Liver (tissue), 9 donors: ENCODE results near the gene MPV17. TPM values are rescaled to one million over a fixed set of nuclear protein-coding genes. Genes with fewer than 3 reads are reported as not detected.

Source experiments
- DNase-seq: peaks from one replicate; pipeline ENCODE4 v3.0.0-alpha.2; 2017; ENCODE audit warnings: low spot score
- H3K27ac ChIP-seq, 2 donors: one replicate each; pipeline ENCODE4 v1.7.0; 2013; ENCODE audit warnings: inconsistent platforms in 2 of 2, low read length in 2 of 2, control low read depth in 1 of 2, low read depth in 1 of 2, mild to moderate bottlenecking in 1 of 2
- H3K27me3 ChIP-seq, 4 donors: one replicate each; pipeline versions ENCODE4 v1.6.1 to v1.7.0; 2013; ENCODE audit warnings: low read length in 3 of 4, inconsistent platforms in 1 of 4, mild to moderate bottlenecking in 1 of 4, moderate library complexity in 1 of 4; ENCODE audit not compliant: control insufficient read depth in 4 of 4, insufficient read depth in 4 of 4
- H3K36me3 ChIP-seq, 4 donors: one replicate each; pipeline versions ENCODE4 v1.6.1 to v1.7.0; 2013; ENCODE audit warnings: low read length in 3 of 4, mild to moderate bottlenecking in 3 of 4, low read depth in 1 of 4, moderate library complexity in 1 of 4; ENCODE audit not compliant: control insufficient read depth in 4 of 4, insufficient read depth in 3 of 4
- H3K4me1 ChIP-seq, 4 donors: one replicate each; pipeline versions ENCODE4 v1.6.1 to v1.7.0; 2013; ENCODE audit warnings: low read length in 3 of 4, mild to moderate bottlenecking in 3 of 4, moderate library complexity in 1 of 4; ENCODE audit not compliant: control insufficient read depth in 4 of 4, insufficient read depth in 4 of 4
- H3K4me3 ChIP-seq, 3 donors: one replicate each; pipeline versions ENCODE4 v1.6.1 to v1.7.0; 2013; ENCODE audit warnings: low read length in 3 of 3, control low read depth in 1 of 3, low read depth in 1 of 3, mild to moderate bottlenecking in 1 of 3
- H3K9ac ChIP-seq, 2 donors: one replicate each; pipeline ENCODE4 v1.7.0; 2013; ENCODE audit warnings: low read length in 2 of 2, mild to moderate bottlenecking in 2 of 2, moderate library complexity in 2 of 2, control low read depth in 1 of 2, low read depth in 1 of 2
- H3K9me3 ChIP-seq, 4 donors: one replicate each; pipeline versions ENCODE4 v1.6.1 to v1.7.0; 2013; ENCODE audit warnings: low read length in 3 of 4; ENCODE audit not compliant: control insufficient read depth in 4 of 4
- ATF3 ChIP-seq: IDR thresholded peaks from 2 replicates; pipeline ENCODE4 v1.6.1; 2016; ENCODE audit warnings: antibody characterized with exemption
- CTCF ChIP-seq: fragments of 150-350 bp; IDR thresholded peaks from 2 replicates; pipeline ENCODE4 v1.5.1; 2017; ENCODE audit warnings: improper control_type of control experiment, low read depth, low read length; ENCODE audit not compliant: missing input control
- FOXA1 ChIP-seq: IDR thresholded peaks from 2 replicates; pipeline ENCODE4 v1.6.1; 2016; ENCODE audit warnings: antibody characterized with exemption
- HNF4G ChIP-seq: IDR thresholded peaks from 2 replicates; pipeline ENCODE4 v1.6.1; 2016; ENCODE audit warnings: antibody characterized with exemption
- MAX ChIP-seq: IDR thresholded peaks from 2 replicates; pipeline ENCODE4 v1.6.1; 2016; ENCODE audit warnings: antibody characterized with exemption
- RAD21 ChIP-seq, 2 donors: IDR thresholded peaks; 2 replicates each; pipeline ENCODE4 v1.6.1; 2016; ENCODE audit warnings: antibody characterized with exemption in 2 of 2, mild to moderate bottlenecking in 2 of 2
- RXRA ChIP-seq, 2 donors: IDR thresholded peaks; 2 replicates each; pipeline ENCODE4 v1.6.1; 2017 to 2018; ENCODE audit warnings: antibody characterized with exemption in 2 of 2, mild to moderate bottlenecking in 1 of 2
- SP1 ChIP-seq: IDR thresholded peaks from 2 replicates; pipeline ENCODE4 v1.6.1; 2018; ENCODE audit warnings: antibody characterized with exemption, mild to moderate bottlenecking
- TAF1 ChIP-seq: conservative IDR thresholded peaks from 2 replicates; pipeline ENCODE4 v1.6.1; 2016; ENCODE audit warnings: antibody characterized with exemption, mild to moderate bottlenecking
- WGBS: extraction: QIAGEN DNeasy Blood & Tissue Kit; methylation state at CpG from one replicate; pipeline ENCODE4 v1.1.7; 2013; 5-methylcytosine and 5-hydroxymethylcytosine counted together
- polyA plus RNA-seq, 2 donors: library from polyadenylated mRNA; stranded (reverse) in 1 of 2; unstranded in 1 of 2; fragments of 200-250 nt in 1 of 2; fragments of >200 nt in 1 of 2; fragmentation: Nextera tagmentation in 1 of 2; extraction: Ambion mirVana in 1 of 2; gene quantifications; one replicate each; pipeline versions ENCODE4 v1.2.1 to v1.2.3, GENCODE V29; 2013 to 2015
- total RNA-seq, 2 donors: library from RNA; depleted of rRNA; stranded (reverse); fragments of >200 nt; gene quantifications; one replicate each; pipeline ENCODE4 v1.2.3, GENCODE V29; 2014
- TF ChIP-seq, protein P1 (sequence below): IDR thresholded peaks from 2 replicates; pipeline ENCODE4 v1.6.1; 2016; ENCODE audit warnings: antibody characterized with exemption, mild to moderate bottlenecking
- donor health status: healthy.
- donor health status: healthy.
- donor health status: healthy.
- donor health status: healthy.
- donor health status: healthy.

MPV17 gene
- total and polyA plus RNA-seq, 4 donors = 13.9 to 29.6 (median 21.8) TPM

DNA sequence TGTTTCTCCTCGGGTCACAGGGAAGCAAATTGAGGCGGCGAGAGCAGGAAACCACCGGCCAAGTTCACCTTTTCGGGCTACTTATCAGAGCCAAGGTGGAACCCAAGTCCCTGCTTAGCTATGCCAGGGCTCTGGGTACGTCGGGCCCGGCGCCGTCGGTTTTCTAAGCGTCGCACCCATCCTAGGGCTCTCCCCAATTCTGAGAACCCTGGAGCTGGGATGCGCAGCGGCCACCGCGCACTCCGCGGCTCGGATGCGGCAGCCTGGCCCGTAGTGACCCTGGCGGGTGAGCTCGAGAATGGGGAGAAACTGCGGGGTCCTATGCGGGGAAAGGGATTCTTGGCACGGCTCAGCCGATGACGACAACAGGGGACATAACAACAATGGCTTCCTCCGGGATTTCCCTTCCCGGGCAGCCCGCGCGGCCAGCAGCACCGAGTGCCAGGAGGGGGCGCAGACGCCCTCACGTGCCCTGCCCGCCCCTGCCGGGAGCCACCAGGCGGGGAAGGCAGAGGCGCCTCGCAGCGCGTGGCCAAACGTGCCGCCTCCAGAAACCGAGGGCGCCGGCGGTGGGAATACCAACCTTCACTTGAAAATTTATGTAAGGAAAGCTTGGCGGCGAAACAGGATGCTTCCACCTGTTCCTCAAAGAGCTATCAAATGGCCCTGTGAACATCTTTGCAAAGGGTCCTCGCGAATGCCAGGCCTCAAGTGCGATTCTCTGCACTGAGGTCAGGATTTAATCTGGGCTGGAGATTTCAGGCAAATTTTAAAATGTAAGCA lies 58.0 kb downstream of the MPV17 start:
- no peak overlapping the region for H3K9ac ChIP-seq
- no peaks in the 10 kb centered on the region for H3K9me3 ChIP-seq
- peak; percentile 55 for DNase-seq
- H3K36me3 ChIP-seq = no peaks in the 10 kb centered on the region
- H3K27me3 ChIP-seq = peaks cover 0 to 18% (median 4%) of the 10 kb centered on the region in 4 donors
- H3K4me1 ChIP-seq = peaks cover 10 to 35% (median 22%) of the 10 kb centered on the region in 4 donors
- no peak overlapping the region for H3K27ac ChIP-seq
- WGBS = 7% methylated on average over 56 of the region's 56 CpGs
- peak overlapping the region in 1 of 3 donors; percentile 25 for H3K4me3 ChIP-seq
- TF ChIP-seq CTCF (peak; percentile 27), SP1 (no peak), RAD21 (IDR thresholded peaks at IDR 0.05) (peak in 1 of 2 donors; percentile 33)

- no peak for DNase-seq
- peak overlapping the region in 1 of 3 donors; percentile 25 for H3K4me3 ChIP-seq
- 3% methylated on average over 38 of the region's 38 CpGs for WGBS
- H3K9ac ChIP-seq = no peak overlapping the region
- no peaks in the 10 kb centered on the region for H3K9me3 ChIP-seq
- peaks cover 0 to 22% (median 4%) of the 10 kb centered on the region in 4 donors for H3K27me3 ChIP-seq
- H3K27ac ChIP-seq = no peak overlapping the region
- H3K4me1 ChIP-seq = peaks cover 10 to 35% (median 22%) of the 10 kb centered on the region in 4 donors
- TF ChIP-seq HNF4G = no peak
- no peak for TF ChIP-seq FOXA1
- no peak for TF ChIP-seq MAX
- no peak for TF ChIP-seq SP1
- TF ChIP-seq ATF3 = no peak
- H3K36me3 ChIP-seq = no peaks in the 10 kb centered on the region
These were observed 58.6 kb downstream of the MPV17 start for GRCh38 chr2:27264253-27264752.

DNA sequence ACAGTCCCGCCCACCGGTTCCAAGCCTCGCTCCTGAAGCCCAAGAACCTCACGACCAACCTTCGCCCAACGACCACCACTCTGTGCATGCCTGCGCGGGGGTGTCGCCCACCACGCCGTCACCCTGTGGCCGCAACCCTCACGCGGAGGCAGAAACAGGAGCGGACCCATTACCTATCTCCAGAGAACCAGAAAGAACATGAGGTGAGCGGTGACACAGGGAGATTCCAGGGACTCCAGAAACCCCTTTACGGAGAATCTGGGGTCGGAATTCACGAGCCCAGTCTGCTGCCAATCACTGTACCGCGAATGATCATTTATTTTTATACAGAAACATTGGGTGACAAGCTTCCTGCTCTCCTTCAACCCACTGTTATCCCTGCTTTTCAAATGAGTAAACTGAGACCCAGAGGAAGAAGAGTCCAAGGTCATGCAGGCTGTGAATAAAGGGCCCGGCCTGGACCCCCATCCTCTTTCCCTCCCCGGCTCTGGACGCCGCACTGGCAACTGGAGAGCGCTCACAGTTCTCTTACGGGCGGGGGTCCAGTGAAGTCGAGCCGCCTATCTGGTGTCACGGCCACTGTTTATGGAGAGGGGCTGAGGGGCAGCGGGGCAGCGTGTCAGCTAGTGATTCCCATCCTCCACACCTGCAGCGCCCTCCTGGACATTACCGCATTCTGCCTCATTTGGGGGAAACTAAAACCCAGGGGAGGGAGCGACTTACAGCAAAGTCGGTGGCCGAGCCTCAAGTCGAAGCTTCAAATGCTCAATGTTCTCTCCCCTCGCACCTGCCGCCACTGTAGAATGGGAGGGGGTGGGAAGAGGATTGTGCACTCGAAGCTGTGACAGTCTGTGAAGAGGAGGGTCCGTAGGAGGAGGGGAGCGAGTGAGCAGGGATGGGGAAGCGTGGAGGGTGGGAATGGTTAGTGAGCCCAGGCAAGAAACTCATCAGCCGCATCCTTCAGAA lies 59.3 kb downstream of the MPV17 start:
- Histone ChIP-seq H3K27me3 (peaks cover 0 to 22% (median 4%) of the 10 kb centered on the region in 4 donors), H3K9me3 (no peaks in the 10 kb centered on the region), H3K27ac (no peak overlapping the region), H3K36me3 (no peaks in the 10 kb centered on the region), H3K4me1 (peaks cover 10 to 35% (median 22%) of the 10 kb centered on the region in 4 donors), H3K4me3 (peak overlapping the region in 2 of 3 donors; percentile 22 to 49), H3K9ac (no peak overlapping the region)
- TF ChIP-seq, protein P1, sequence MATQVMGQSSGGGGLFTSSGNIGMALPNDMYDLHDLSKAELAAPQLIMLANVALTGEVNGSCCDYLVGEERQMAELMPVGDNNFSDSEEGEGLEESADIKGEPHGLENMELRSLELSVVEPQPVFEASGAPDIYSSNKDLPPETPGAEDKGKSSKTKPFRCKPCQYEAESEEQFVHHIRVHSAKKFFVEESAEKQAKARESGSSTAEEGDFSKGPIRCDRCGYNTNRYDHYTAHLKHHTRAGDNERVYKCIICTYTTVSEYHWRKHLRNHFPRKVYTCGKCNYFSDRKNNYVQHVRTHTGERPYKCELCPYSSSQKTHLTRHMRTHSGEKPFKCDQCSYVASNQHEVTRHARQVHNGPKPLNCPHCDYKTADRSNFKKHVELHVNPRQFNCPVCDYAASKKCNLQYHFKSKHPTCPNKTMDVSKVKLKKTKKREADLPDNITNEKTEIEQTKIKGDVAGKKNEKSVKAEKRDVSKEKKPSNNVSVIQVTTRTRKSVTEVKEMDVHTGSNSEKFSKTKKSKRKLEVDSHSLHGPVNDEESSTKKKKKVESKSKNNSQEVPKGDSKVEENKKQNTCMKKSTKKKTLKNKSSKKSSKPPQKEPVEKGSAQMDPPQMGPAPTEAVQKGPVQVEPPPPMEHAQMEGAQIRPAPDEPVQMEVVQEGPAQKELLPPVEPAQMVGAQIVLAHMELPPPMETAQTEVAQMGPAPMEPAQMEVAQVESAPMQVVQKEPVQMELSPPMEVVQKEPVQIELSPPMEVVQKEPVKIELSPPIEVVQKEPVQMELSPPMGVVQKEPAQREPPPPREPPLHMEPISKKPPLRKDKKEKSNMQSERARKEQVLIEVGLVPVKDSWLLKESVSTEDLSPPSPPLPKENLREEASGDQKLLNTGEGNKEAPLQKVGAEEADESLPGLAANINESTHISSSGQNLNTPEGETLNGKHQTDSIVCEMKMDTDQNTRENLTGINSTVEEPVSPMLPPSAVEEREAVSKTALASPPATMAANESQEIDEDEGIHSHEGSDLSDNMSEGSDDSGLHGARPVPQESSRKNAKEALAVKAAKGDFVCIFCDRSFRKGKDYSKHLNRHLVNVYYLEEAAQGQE = no peak
- TF ChIP-seq TAF1 (no peak), ATF3 (no peak), MAX (no peak), RXRA (IDR thresholded peaks at IDR 0.05) (no peak)
- WGBS = 5% methylated on average over 46 of the region's 46 CpGs
- no peak for DNase-seq
